Stimulated activated CD4-positive, alpha-beta T cell treated with anti-CD3 and anti-CD28 coated beads, TNF-alpha, amount 100 ng/mL, for 24 hours (primary cell): ENCODE results near the gene NR1H2.

Source experiments
- DNase-seq, 3 experiments: peaks; one replicate each; pipeline ENCODE4 v3.0.0-alpha.2; 2020; ENCODE audit warnings: low read depth in 3 of 3

NR1H2 gene

GRCh38 chr19:50422397-50423278 lies 46.4 kb downstream of the NR1H2 start:
- no peak for DNase-seq

GRCh38 chr19:50423279-50424113 lies 47.2 kb downstream of the NR1H2 start:
- no peak for DNase-seq

GRCh38 chr19:50425581-50425980 lies 49.3 kb downstream of the NR1H2 start:
- no peak for DNase-seq

GRCh38 chr19:50427318-50427925 lies 51.2 kb downstream of the NR1H2 start:
- no peak for DNase-seq

GRCh38 chr19:50427997-50428425 lies 51.8 kb downstream of the NR1H2 start:
- DNase-seq, result peak in 1 of 3 experiments; percentile 42

- DNase-seq, result no peak
Measured at GRCh38 chr19:50428772-50429463, 52.7 kb downstream of the NR1H2 start.

GRCh38 chr19:50430888-50431342 lies 54.7 kb downstream of the NR1H2 start:
- DNase-seq, result no peak

GRCh38 chr19:50431343-50432220 lies 55.3 kb downstream of the NR1H2 start:
- peak; percentile 77 to 85 (median 84) for DNase-seq

- no peak for DNase-seq
Measured at GRCh38 chr19:50432221-50433028, 56.2 kb downstream of the NR1H2 start, which contains the start of gene MYBPC2. TSS of gene MYBPC2 (plus strand) at chr19:50432892. CDS start at chr19:50432954, 62 bp downstream.
